ENCODE measurements around the gene USPL1. TPM values are rescaled to one million over a fixed set of nuclear protein-coding genes. Genes with fewer than 3 reads are reported as not detected.

The USPL1 gene
- total and polyA plus RNA-seq, 2 of the 13 experiments (the other 11 are each of a cell fraction or from before 2014, with no cell fraction given): 13.7 to 15.9 TPM

DNA sequence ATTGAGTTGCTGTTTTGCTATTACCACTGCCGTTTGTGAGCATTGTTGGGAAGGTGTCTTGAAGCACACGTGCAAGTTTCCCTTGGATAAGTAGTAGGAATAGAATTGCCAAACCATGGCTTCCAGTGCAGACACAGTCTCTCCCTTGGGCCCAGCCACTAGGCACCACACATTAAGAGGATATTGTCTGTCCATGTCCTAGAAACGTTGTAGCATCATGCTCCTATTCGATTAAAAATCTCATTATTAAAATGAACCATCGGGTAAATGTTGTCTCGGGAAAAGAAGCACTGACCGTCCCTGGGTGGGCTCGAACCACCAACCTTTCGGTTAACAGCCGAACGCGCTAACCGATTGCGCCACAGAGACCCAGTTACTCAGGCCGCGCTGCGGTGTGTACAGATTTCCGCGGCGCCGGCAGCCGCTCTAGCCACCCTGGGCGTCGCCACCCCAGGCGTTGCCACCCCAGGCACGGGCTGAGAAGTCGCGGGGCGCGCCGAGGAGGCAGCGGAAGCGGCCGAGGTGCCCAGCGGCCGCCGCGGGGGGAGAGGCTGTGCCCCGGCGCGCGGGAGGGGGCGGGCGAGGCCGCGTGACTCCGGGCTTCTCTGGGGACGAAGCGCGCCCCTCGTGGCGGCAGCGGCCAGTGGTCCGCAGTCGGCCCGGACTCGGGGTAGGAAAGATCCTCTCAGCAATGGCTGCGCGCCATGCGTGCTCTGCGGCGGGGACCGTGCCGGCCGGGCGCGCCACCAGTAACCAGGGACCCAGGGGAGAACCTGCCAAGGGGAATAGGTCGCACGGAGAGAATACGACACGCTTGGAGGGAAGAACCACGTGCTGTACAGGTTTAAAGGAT lies 56.2 kb downstream of the USPL1 start (continued):
- TF ChIP-seq, protein P1, sequence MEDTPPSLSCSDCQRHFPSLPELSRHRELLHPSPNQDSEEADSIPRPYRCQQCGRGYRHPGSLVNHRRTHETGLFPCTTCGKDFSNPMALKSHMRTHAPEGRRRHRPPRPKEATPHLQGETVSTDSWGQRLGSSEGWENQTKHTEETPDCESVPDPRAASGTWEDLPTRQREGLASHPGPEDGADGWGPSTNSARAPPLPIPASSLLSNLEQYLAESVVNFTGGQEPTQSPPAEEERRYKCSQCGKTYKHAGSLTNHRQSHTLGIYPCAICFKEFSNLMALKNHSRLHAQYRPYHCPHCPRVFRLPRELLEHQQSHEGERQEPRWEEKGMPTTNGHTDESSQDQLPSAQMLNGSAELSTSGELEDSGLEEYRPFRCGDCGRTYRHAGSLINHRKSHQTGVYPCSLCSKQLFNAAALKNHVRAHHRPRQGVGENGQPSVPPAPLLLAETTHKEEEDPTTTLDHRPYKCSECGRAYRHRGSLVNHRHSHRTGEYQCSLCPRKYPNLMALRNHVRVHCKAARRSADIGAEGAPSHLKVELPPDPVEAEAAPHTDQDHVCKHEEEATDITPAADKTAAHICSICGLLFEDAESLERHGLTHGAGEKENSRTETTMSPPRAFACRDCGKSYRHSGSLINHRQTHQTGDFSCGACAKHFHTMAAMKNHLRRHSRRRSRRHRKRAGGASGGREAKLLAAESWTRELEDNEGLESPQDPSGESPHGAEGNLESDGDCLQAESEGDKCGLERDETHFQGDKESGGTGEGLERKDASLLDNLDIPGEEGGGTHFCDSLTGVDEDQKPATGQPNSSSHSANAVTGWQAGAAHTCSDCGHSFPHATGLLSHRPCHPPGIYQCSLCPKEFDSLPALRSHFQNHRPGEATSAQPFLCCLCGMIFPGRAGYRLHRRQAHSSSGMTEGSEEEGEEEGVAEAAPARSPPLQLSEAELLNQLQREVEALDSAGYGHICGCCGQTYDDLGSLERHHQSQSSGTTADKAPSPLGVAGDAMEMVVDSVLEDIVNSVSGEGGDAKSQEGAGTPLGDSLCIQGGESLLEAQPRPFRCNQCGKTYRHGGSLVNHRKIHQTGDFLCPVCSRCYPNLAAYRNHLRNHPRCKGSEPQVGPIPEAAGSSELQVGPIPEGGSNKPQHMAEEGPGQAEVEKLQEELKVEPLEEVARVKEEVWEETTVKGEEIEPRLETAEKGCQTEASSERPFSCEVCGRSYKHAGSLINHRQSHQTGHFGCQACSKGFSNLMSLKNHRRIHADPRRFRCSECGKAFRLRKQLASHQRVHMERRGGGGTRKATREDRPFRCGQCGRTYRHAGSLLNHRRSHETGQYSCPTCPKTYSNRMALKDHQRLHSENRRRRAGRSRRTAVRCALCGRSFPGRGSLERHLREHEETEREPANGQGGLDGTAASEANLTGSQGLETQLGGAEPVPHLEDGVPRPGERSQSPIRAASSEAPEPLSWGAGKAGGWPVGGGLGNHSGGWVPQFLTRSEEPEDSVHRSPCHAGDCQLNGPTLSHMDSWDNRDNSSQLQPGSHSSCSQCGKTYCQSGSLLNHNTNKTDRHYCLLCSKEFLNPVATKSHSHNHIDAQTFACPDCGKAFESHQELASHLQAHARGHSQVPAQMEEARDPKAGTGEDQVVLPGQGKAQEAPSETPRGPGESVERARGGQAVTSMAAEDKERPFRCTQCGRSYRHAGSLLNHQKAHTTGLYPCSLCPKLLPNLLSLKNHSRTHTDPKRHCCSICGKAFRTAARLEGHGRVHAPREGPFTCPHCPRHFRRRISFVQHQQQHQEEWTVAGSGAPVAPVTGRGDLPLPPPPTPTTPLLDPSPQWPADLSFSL (CRISPR knock-in tag; IDR thresholded peaks at IDR 0.05): no peak
- TF ChIP-seq ATF7-NPFF (CRISPR knock-in tag; IDR thresholded peaks at IDR 0.05; ENCODE audit: low read depth): peak; percentile 93; the same call in 1 of the 2 replicates
- peak; percentile 52 for TF ChIP-seq SAP130 (CRISPR knock-in tag; IDR thresholded peaks at IDR 0.05; ENCODE audit: low read depth)
- TF ChIP-seq PAX8 (CRISPR knock-in tag; IDR thresholded peaks at IDR 0.05; ENCODE audit: borderline replicate concordance): peak; percentile 81; the same call in 1 of the 2 replicates
- TF ChIP-seq, protein P2, sequence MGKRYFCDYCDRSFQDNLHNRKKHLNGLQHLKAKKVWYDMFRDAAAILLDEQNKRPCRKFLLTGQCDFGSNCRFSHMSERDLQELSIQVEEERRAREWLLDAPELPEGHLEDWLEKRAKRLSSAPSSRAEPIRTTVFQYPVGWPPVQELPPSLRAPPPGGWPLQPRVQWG (CRISPR knock-in tag; IDR thresholded peaks at IDR 0.05; ENCODE audit: borderline replicate concordance, low read depth): no peak
- no peak; the same call in 1 of the 2 replicates for TF ChIP-seq RARA (CRISPR knock-in tag; IDR thresholded peaks at IDR 0.05)
- TF ChIP-seq, protein P3, sequence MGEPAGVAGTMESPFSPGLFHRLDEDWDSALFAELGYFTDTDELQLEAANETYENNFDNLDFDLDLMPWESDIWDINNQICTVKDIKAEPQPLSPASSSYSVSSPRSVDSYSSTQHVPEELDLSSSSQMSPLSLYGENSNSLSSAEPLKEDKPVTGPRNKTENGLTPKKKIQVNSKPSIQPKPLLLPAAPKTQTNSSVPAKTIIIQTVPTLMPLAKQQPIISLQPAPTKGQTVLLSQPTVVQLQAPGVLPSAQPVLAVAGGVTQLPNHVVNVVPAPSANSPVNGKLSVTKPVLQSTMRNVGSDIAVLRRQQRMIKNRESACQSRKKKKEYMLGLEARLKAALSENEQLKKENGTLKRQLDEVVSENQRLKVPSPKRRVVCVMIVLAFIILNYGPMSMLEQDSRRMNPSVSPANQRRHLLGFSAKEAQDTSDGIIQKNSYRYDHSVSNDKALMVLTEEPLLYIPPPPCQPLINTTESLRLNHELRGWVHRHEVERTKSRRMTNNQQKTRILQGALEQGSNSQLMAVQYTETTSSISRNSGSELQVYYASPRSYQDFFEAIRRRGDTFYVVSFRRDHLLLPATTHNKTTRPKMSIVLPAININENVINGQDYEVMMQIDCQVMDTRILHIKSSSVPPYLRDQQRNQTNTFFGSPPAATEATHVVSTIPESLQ (CRISPR knock-in tag; conservative IDR thresholded peaks at IDR 0.05): no peak
- TF ChIP-seq, protein P4, sequence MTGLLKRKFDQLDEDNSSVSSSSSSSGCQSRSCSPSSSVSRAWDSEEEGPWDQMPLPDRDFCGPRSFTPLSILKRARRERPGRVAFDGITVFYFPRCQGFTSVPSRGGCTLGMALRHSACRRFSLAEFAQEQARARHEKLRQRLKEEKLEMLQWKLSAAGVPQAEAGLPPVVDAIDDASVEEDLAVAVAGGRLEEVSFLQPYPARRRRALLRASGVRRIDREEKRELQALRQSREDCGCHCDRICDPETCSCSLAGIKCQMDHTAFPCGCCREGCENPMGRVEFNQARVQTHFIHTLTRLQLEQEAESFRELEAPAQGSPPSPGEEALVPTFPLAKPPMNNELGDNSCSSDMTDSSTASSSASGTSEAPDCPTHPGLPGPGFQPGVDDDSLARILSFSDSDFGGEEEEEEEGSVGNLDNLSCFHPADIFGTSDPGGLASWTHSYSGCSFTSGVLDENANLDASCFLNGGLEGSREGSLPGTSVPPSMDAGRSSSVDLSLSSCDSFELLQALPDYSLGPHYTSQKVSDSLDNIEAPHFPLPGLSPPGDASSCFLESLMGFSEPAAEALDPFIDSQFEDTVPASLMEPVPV (CRISPR knock-in tag; IDR thresholded peaks at IDR 0.05): peak; percentile 48; the same call in 1 of the 2 replicates
- TF ChIP-seq ZNF883 (CRISPR knock-in tag; IDR thresholded peaks at IDR 0.05; ENCODE audit: not compliant biosample characterization): peak; percentile 81
- TF ChIP-seq, protein P5, sequence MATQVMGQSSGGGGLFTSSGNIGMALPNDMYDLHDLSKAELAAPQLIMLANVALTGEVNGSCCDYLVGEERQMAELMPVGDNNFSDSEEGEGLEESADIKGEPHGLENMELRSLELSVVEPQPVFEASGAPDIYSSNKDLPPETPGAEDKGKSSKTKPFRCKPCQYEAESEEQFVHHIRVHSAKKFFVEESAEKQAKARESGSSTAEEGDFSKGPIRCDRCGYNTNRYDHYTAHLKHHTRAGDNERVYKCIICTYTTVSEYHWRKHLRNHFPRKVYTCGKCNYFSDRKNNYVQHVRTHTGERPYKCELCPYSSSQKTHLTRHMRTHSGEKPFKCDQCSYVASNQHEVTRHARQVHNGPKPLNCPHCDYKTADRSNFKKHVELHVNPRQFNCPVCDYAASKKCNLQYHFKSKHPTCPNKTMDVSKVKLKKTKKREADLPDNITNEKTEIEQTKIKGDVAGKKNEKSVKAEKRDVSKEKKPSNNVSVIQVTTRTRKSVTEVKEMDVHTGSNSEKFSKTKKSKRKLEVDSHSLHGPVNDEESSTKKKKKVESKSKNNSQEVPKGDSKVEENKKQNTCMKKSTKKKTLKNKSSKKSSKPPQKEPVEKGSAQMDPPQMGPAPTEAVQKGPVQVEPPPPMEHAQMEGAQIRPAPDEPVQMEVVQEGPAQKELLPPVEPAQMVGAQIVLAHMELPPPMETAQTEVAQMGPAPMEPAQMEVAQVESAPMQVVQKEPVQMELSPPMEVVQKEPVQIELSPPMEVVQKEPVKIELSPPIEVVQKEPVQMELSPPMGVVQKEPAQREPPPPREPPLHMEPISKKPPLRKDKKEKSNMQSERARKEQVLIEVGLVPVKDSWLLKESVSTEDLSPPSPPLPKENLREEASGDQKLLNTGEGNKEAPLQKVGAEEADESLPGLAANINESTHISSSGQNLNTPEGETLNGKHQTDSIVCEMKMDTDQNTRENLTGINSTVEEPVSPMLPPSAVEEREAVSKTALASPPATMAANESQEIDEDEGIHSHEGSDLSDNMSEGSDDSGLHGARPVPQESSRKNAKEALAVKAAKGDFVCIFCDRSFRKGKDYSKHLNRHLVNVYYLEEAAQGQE (IDR thresholded peaks at IDR 0.05; ENCODE audit: borderline replicate concordance in 1 of 2, low read depth in 1 of 2, low read length in 2 of 2): no peak
- no peak; the same call in 1 of the 2 replicates for TF ChIP-seq SMC3 (IDR thresholded peaks at IDR 0.05; ENCODE audit: low read length)
- TF ChIP-seq ZNF879 (CRISPR knock-in tag; IDR thresholded peaks at IDR 0.05): no peak
- no peak for TF ChIP-seq FLYWCH1 (CRISPR knock-in tag; IDR thresholded peaks at IDR 0.05)
